Measurements from ENCODE around the gene CNPY1. TPM values are rescaled to one million over a fixed set of nuclear protein-coding genes. Genes with fewer than 3 reads are reported as not detected.

The CNPY1 gene
- total RNA-seq, 1 donor from 2014 or later: not detected

GRCh38 chr7:155530601-155531000 is 15.8 kb downstream of the CNPY1 start:
- peaks cover 97% of the 10 kb centered on the region for H3K27me3 Mint-ChIP-seq (ENCODE audit: low read depth)
- no peak for TF ChIP-seq CTCF (IDR thresholded peaks at IDR 0.05; ENCODE audit: unreplicated experiment)
- H3K36me3 Mint-ChIP-seq: no peaks in the 10 kb centered on the region
- no peaks in the 10 kb centered on the region for H3K9me3 Mint-ChIP-seq
- peaks cover 12% of the 10 kb centered on the region for H3K4me1 Mint-ChIP-seq
- H3K27ac Mint-ChIP-seq: no peak overlapping the region
- DNase-seq (ENCODE audit: low spot score in 2 of 2, unreplicated experiment in 2 of 2): no peak
- no peak overlapping the region for H3K4me3 Mint-ChIP-seq

- Mint-ChIP-seq H3K9me3 (no peaks in the 10 kb centered on the region), H3K27ac (no peak overlapping the region), H3K4me1 (peaks cover 12% of the 10 kb centered on the region), H3K27me3 (ENCODE audit: low read depth) (peaks cover 97% of the 10 kb centered on the region), H3K36me3 (no peaks in the 10 kb centered on the region), H3K4me3 (no peak overlapping the region)
- no peak for DNase-seq (ENCODE audit: low spot score in 2 of 2, unreplicated experiment in 2 of 2)
- no peak for TF ChIP-seq CTCF (IDR thresholded peaks at IDR 0.05; ENCODE audit: unreplicated experiment)
Measured at GRCh38 chr7:155529845-155530244, 16.5 kb downstream of the CNPY1 start.

GRCh38 chr7:155529346-155529745 is 17.0 kb downstream of the CNPY1 start:
- DNase-seq (ENCODE audit: low spot score in 2 of 2, unreplicated experiment in 2 of 2): no peak
- H3K27me3 Mint-ChIP-seq (ENCODE audit: low read depth): peaks cover 96% of the 10 kb centered on the region
- H3K27ac Mint-ChIP-seq: no peak overlapping the region
- no peak for TF ChIP-seq CTCF (IDR thresholded peaks at IDR 0.05; ENCODE audit: unreplicated experiment)
- H3K4me3 Mint-ChIP-seq: no peak overlapping the region
- H3K36me3 Mint-ChIP-seq: no peaks in the 10 kb centered on the region
- H3K9me3 Mint-ChIP-seq: no peaks in the 10 kb centered on the region
- peaks cover 12% of the 10 kb centered on the region for H3K4me1 Mint-ChIP-seq

GRCh38 chr7:155527664-155528063 is 18.7 kb downstream of the CNPY1 start:
- peaks cover 4% of the 10 kb centered on the region for H3K4me1 Mint-ChIP-seq
- H3K27ac Mint-ChIP-seq: no peak overlapping the region
- no peak for DNase-seq (ENCODE audit: low spot score in 2 of 2, unreplicated experiment in 2 of 2)
- peaks cover 96% of the 10 kb centered on the region for H3K27me3 Mint-ChIP-seq (ENCODE audit: low read depth)
- no peaks in the 10 kb centered on the region for H3K36me3 Mint-ChIP-seq
- no peak for TF ChIP-seq CTCF (IDR thresholded peaks at IDR 0.05; ENCODE audit: unreplicated experiment)
- H3K4me3 Mint-ChIP-seq: no peak overlapping the region
- no peaks in the 10 kb centered on the region for H3K9me3 Mint-ChIP-seq

GRCh38 chr7:155526225-155526624 is 20.1 kb downstream of the CNPY1 start:
- Mint-ChIP-seq H3K36me3 (no peaks in the 10 kb centered on the region), H3K4me3 (no peak overlapping the region), H3K27me3 (ENCODE audit: low read depth) (peaks cover 96% of the 10 kb centered on the region), H3K27ac (no peak overlapping the region), H3K9me3 (no peaks in the 10 kb centered on the region), H3K4me1 (no peaks in the 10 kb centered on the region)
- no peak for TF ChIP-seq CTCF (IDR thresholded peaks at IDR 0.05; ENCODE audit: unreplicated experiment)
- no peak for DNase-seq (ENCODE audit: low spot score in 2 of 2, unreplicated experiment in 2 of 2)

- H3K4me3 Mint-ChIP-seq: no peak overlapping the region
- no peak for DNase-seq (ENCODE audit: low spot score in 2 of 2, unreplicated experiment in 2 of 2)
- H3K9me3 Mint-ChIP-seq: no peaks in the 10 kb centered on the region
- H3K4me1 Mint-ChIP-seq: no peaks in the 10 kb centered on the region
- no peaks in the 10 kb centered on the region for H3K36me3 Mint-ChIP-seq
- peaks cover 94% of the 10 kb centered on the region for H3K27me3 Mint-ChIP-seq (ENCODE audit: low read depth)
- no peak overlapping the region for H3K27ac Mint-ChIP-seq
- TF ChIP-seq CTCF (IDR thresholded peaks at IDR 0.05; ENCODE audit: unreplicated experiment): no peak
Measured at GRCh38 chr7:155524018-155524556, 22.3 kb downstream of the CNPY1 start.

Measured in mesothelial cell of epicardium (in vitro differentiated cells).